ENCODE data around the gene TMEM100.

The TMEM100 gene

GRCh38 chr17:55722742-55723487 lies at the start of gene TMEM100:
TMEM100 (minus strand) TSS chr17:55722864; CDS start chr17:55721070, 1,794 bp downstream.
- no peak for DNase-seq

- no peak for DNase-seq
Observed at GRCh38 chr17:55772086-55772485, 49.4 kb upstream of the TMEM100 start.

GRCh38 chr17:55770196-55770870 lies 47.7 kb upstream of the TMEM100 start:
- DNase-seq = peak; percentile 21

GRCh38 chr17:55769625-55770000 lies 46.9 kb upstream of the TMEM100 start:
- no peak for DNase-seq

- no peak for DNase-seq
Observed at GRCh38 chr17:55768936-55769624, 46.4 kb upstream of the TMEM100 start.

- DNase-seq = no peak
Observed at GRCh38 chr17:55765472-55765871, 42.8 kb upstream of the TMEM100 start.

- no peak for DNase-seq
Observed at GRCh38 chr17:55764610-55765009, 41.9 kb upstream of the TMEM100 start.

- no peak for DNase-seq
Observed at GRCh38 chr17:55763856-55764255, 41.2 kb upstream of the TMEM100 start.

- no peak for DNase-seq
Observed at GRCh38 chr17:55762086-55762858, 39.6 kb upstream of the TMEM100 start.

GRCh38 chr17:55760643-55761355 lies 38.1 kb upstream of the TMEM100 start:
- no peak for DNase-seq

GRCh38 chr17:55758171-55758570 lies 35.5 kb upstream of the TMEM100 start:
- no peak for DNase-seq

GRCh38 chr17:55757659-55758058 lies 35.0 kb upstream of the TMEM100 start:
- DNase-seq = no peak

GRCh38 chr17:55756689-55757088 lies 34.0 kb upstream of the TMEM100 start:
- DNase-seq = no peak

GRCh38 chr17:55751720-55752250 lies 29.1 kb upstream of the TMEM100 start:
- DNase-seq = no peak

- DNase-seq = peak; percentile 8
Observed at GRCh38 chr17:55750750-55751657, 28.3 kb upstream of the TMEM100 start, which contains the start of gene PCTP. PCTP (plus strand) TSS chr17:55751051; CDS start chr17:55751104, 53 bp downstream.

- no peak for DNase-seq
Observed at GRCh38 chr17:55749985-55750384, 27.3 kb upstream of the TMEM100 start.

- no peak for DNase-seq
Observed at GRCh38 chr17:55748841-55749240, 26.2 kb upstream of the TMEM100 start.

- DNase-seq = no peak
Observed at GRCh38 chr17:55747209-55747608, 24.5 kb upstream of the TMEM100 start.

- DNase-seq = no peak
Observed at GRCh38 chr17:55746466-55746865, 23.8 kb upstream of the TMEM100 start.

- DNase-seq = no peak
Observed at GRCh38 chr17:55745258-55745657, 22.6 kb upstream of the TMEM100 start.

- DNase-seq = no peak
Observed at GRCh38 chr17:55743103-55743679, 20.5 kb upstream of the TMEM100 start.
